HL-60 (cell line): ENCODE results near the gene DCAF11.

Experiments used
- DNase-seq, 2 experiments: peaks; one replicate each; pipeline ENCODE4 v3.0.0-alpha.2; 2010 to 2020; ENCODE audit warnings: low read depth in 1 of 2, low spot score in 1 of 2
- H3K27ac ChIP-seq: fragments of 250-450 bp; sonication (Bioruptor Pico); replicated peaks from 2 replicates; pipeline ENCODE4 v1.5.1; 2020; ENCODE audit warnings: mild to moderate bottlenecking, moderate library complexity
- H3K27me3 ChIP-seq: fragments of 250-450 bp; sonication (Bioruptor Pico); 2 replicates; pipeline ENCODE4 v1.5.1; 2021; ENCODE audit warnings: mild to moderate bottlenecking, moderate library complexity; ENCODE audit not compliant: insufficient read depth, poor library complexity, severe bottlenecking
- H3K4me3 ChIP-seq: replicated peaks from 2 replicates; pipeline ENCODE4 v1.5.1; 2011; ENCODE audit warnings: mild to moderate bottlenecking, control low read depth, low read length; ENCODE audit not compliant: insufficient read depth
- CTCF ChIP-seq: IDR thresholded peaks from one replicate; pipeline ENCODE4 v1.5.1; 2011; ENCODE audit warnings: low read length, control low read depth, inconsistent platforms; ENCODE audit not compliant: insufficient read depth
- GABPA ChIP-seq: IDR thresholded peaks from 2 replicates; pipeline ENCODE4 v1.6.1; 2012; ENCODE audit warnings: low read depth
- POLR2AphosphoS5 ChIP-seq: IDR thresholded peaks from 2 replicates; pipeline ENCODE4 v1.6.1; 2012; ENCODE audit warnings: low read depth
- SPI1 ChIP-seq: IDR thresholded peaks from 2 replicates; pipeline ENCODE4 v1.6.1; 2012; ENCODE audit warnings: low read depth, mild to moderate bottlenecking, borderline replicate concordance
- TF ChIP-seq, protein P1 (sequence below): IDR thresholded peaks from 2 replicates; pipeline ENCODE4 v1.6.1; 2012; ENCODE audit warnings: low read depth; ENCODE audit not compliant: insufficient replicate concordance

Gene DCAF11

DNA sequence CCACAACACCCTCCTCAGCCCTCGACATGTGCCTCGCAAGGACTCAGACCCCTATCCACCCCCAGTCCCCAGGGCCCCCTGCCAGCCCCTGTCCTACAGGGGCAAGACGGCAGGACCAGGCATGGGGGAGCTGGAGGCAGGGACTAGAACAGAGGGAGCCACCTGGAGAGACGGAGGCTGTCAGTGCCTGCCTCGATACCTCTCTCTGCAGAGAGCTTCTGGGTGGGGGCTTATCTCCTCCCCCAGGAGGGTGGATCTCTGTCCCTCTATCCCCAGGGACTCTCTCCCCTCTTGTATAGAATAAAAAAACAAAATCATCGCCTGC, 45.2 kb upstream of the DCAF11 start:
- TF ChIP-seq SPI1 (no peak), CTCF (no peak), GABPA (no peak), POLR2AphosphoS5 (no peak)
- TF ChIP-seq, protein P1, sequence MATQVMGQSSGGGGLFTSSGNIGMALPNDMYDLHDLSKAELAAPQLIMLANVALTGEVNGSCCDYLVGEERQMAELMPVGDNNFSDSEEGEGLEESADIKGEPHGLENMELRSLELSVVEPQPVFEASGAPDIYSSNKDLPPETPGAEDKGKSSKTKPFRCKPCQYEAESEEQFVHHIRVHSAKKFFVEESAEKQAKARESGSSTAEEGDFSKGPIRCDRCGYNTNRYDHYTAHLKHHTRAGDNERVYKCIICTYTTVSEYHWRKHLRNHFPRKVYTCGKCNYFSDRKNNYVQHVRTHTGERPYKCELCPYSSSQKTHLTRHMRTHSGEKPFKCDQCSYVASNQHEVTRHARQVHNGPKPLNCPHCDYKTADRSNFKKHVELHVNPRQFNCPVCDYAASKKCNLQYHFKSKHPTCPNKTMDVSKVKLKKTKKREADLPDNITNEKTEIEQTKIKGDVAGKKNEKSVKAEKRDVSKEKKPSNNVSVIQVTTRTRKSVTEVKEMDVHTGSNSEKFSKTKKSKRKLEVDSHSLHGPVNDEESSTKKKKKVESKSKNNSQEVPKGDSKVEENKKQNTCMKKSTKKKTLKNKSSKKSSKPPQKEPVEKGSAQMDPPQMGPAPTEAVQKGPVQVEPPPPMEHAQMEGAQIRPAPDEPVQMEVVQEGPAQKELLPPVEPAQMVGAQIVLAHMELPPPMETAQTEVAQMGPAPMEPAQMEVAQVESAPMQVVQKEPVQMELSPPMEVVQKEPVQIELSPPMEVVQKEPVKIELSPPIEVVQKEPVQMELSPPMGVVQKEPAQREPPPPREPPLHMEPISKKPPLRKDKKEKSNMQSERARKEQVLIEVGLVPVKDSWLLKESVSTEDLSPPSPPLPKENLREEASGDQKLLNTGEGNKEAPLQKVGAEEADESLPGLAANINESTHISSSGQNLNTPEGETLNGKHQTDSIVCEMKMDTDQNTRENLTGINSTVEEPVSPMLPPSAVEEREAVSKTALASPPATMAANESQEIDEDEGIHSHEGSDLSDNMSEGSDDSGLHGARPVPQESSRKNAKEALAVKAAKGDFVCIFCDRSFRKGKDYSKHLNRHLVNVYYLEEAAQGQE = no peak
- no peak overlapping the region for H3K27ac ChIP-seq
- H3K27me3 ChIP-seq = no peaks in the 10 kb centered on the region
- no peak for DNase-seq
- no peak overlapping the region for H3K4me3 ChIP-seq

DNA sequence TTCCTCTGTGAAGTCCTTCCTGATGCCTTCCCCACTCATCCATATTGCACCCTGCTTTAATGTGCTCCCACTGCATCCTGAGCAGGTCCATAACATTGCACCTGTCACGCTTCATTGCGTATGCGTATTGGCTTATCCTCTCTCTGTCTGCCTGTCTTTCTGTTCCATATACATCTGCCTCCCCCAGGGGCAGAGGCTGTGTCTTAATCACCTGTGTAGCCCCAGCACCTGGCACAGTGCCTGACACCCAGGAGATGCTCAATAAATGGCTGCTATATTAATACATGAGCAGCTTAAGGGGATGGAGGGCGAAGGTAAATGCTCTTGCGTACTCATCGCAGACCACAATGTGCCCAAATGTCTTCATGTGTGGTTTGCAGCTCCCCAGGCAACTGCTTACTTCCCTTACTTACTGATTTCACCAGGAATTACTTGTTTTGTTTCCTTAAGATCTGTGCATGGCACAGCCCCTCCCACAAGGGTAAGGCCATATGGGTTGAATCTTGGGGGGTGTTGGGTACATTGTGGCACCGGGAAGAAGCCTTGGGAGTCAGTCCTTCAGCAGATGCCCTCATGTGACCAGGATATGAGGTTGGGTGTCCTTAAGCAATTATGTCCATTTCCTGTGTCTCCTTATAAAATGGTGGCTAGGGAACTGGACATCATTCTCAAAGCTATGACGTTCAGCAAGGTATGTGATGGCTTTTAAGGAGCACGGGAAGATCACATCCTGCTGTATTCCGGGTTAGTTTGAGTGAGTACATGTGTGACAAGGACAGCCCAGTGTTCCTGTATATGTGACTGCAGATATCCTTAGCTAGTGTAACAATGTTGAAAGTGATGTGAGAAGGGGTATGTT, 44.1 kb upstream of the DCAF11 start:
- Histone ChIP-seq H3K4me3 (no peak overlapping the region), H3K27me3 (no peaks in the 10 kb centered on the region), H3K27ac (no peak overlapping the region)
- TF ChIP-seq, protein P1 = no peak
- peak in 1 of 2 experiments; percentile 42 for DNase-seq

- no peaks in the 10 kb centered on the region for H3K27me3 ChIP-seq
- TF ChIP-seq CTCF (no peak), GABPA (no peak), SPI1 (no peak), POLR2AphosphoS5 (no peak)
- TF ChIP-seq, protein P1 = no peak
- DNase-seq = peak in 1 of 2 experiments; percentile 37
- H3K4me3 ChIP-seq = no peak within 1 kb of the TSS
- no peak within 1 kb of the TSS for H3K27ac ChIP-seq
Observed at GRCh38 chr14:24071144-24071697, 43.4 kb upstream of the DCAF11 start, which contains the start of gene CPNE6. Gene CPNE6 (plus strand): TSS chr14:24071562. CDS start chr14:24072937, 1,375 bp downstream.
